H1 (cell line): ENCODE data around the gene RAB25. TPM values are rescaled to one million over a fixed set of nuclear protein-coding genes. Genes with fewer than 3 reads are reported as not detected.

Source experiments
- CTCF ChIA-PET: fragments of 300-600 bp; sonication (Branson Sonifier 250); formaldehyde crosslinking; loops from one replicate; lab custom pipeline; 2021; ENCODE audit not compliant: partially characterized antibody; lab: Charles Lee
- POLR2A ChIA-PET: fragments of 300-600 bp; sonication (Branson Sonifier 250); formaldehyde crosslinking; loops from one replicate; lab custom pipeline; 2021; ENCODE audit warnings: inconsistent platforms; ENCODE audit not compliant: partially characterized antibody; lab: Charles Lee
- DNase-seq, 2 experiments: peaks; one replicate each; pipeline versions ENCODE4 v3.0.0 to v3.0.0-alpha.2; 2010 to 2022; ENCODE audit warnings: low spot score in 2 of 2, low read depth in 1 of 2, mixed read lengths in 1 of 2
- FAIRE-seq: peaks from 2 replicates; lab custom pipeline; 2011; peaks lifted over from hg19 to GRCh38; lab: Jason Lieb, UNC
- H2AFZ ChIP-seq: 2 replicates; pipeline ENCODE4 v1.8.1; 2012; ENCODE audit warnings: low read length, inconsistent platforms
- H2AK5ac ChIP-seq: 2 replicates; pipeline ENCODE4 v1.6.1; 2013; ENCODE audit warnings: low read depth, low read length
- H2BK120ac ChIP-seq: replicated peaks from 2 replicates; pipeline ENCODE3; 2013; ENCODE audit warnings: low read depth, low read length, inconsistent platforms
- H2BK12ac ChIP-seq: 2 replicates; pipeline ENCODE4 v1.6.1; 2013; ENCODE audit warnings: low read depth, low read length
- H2BK15ac ChIP-seq: 2 replicates; pipeline ENCODE4 v1.6.1; 2013; ENCODE audit warnings: low read length
- H2BK20ac ChIP-seq: 2 replicates; pipeline ENCODE4 v1.6.1; 2013; ENCODE audit warnings: low read length
- H2BK5ac ChIP-seq: 2 replicates; pipeline ENCODE4 v1.6.1; 2013; ENCODE audit warnings: low read depth, low read length
- H3K14ac ChIP-seq: 2 replicates; pipeline ENCODE4 v1.6.1; 2013; ENCODE audit warnings: inconsistent platforms; ENCODE audit not compliant: insufficient read length
- H3K18ac ChIP-seq: 2 replicates; pipeline ENCODE4 v1.6.1; 2013; ENCODE audit warnings: low read length; ENCODE audit errors: extremely low read depth
- H3K23ac ChIP-seq: 2 replicates; pipeline ENCODE4 v1.6.1; 2013; ENCODE audit warnings: inconsistent platforms; ENCODE audit not compliant: insufficient read length
- H3K23me2 ChIP-seq: 2 replicates; pipeline ENCODE4 v1.6.1; 2013; ENCODE audit warnings: low read depth, low read length
- H3K27ac ChIP-seq: 2 replicates; pipeline ENCODE4 v1.6.1; 2011; ENCODE audit warnings: low read depth, low read length, inconsistent platforms
- H3K27me3 ChIP-seq, 4 experiments: replicated peaks in 1 of 4; 1 replicate in 1 of 4; 2 replicates in 3 of 4; pipeline versions ENCODE4 v1.6.1 to v1.8.1; 2011 to 2013; ENCODE audit warnings: low read length in 3 of 4, mild to moderate bottlenecking in 3 of 4, inconsistent platforms in 2 of 4, mixed read lengths in 2 of 4, moderate library complexity in 1 of 4; ENCODE audit not compliant: control insufficient read depth in 3 of 4, insufficient read depth in 3 of 4; ENCODE audit errors: extremely low read depth in 1 of 4
- H3K36me3 ChIP-seq, 4 experiments: 2 replicates each; pipeline versions ENCODE4 v1.6.1 to v1.8.1; 2011 to 2013; ENCODE audit warnings: mild to moderate bottlenecking in 4 of 4, low read length in 3 of 4, moderate library complexity in 2 of 4, control low read depth in 1 of 4, inconsistent platforms in 1 of 4; ENCODE audit not compliant: insufficient read depth in 4 of 4, control insufficient read depth in 2 of 4
- H3K4ac ChIP-seq: replicated peaks from 2 replicates; pipeline ENCODE3; 2013; ENCODE audit warnings: low read length, low read depth, mixed read lengths, inconsistent platforms; ENCODE audit not compliant: insufficient read length
- H3K4me1 ChIP-seq, 4 experiments: replicated peaks in 1 of 4; 1 replicate in 1 of 4; 2 replicates in 3 of 4; pipeline versions ENCODE4 v1.6.1 to v1.8.1; 2011 to 2013; ENCODE audit warnings: low read length in 3 of 4, inconsistent platforms in 2 of 4, mixed read lengths in 1 of 4; ENCODE audit not compliant: insufficient read depth in 4 of 4, control insufficient read depth in 3 of 4
- H3K4me2 ChIP-seq, 2 experiments: 2 replicates each; pipeline versions ENCODE4 v1.6.1 to v1.8.1; 2011 to 2013; ENCODE audit warnings: low read depth in 2 of 2, low read length in 2 of 2, control low read depth in 1 of 2, inconsistent platforms in 1 of 2, mild to moderate bottlenecking in 1 of 2; ENCODE audit not compliant: insufficient read depth in 1 of 2
- H3K4me3 ChIP-seq, 4 experiments: fragments of 200-600, 300-600 bp in 1 of 4; sonication (generic), shearing (Covaris generic), sonication (Bioruptor Twin) in 1 of 4; 2 replicates each; pipeline versions ENCODE4 v1.5.1 to v1.8.1; 2011 to 2016; ENCODE audit warnings: low read length in 4 of 4, low read depth in 3 of 4, control low read depth in 2 of 4, inconsistent platforms in 2 of 4, mild to moderate bottlenecking in 2 of 4, mixed read lengths in 1 of 4, moderate library complexity in 1 of 4; ENCODE audit not compliant: insufficient read depth in 2 of 4; ENCODE audit errors: extremely low read depth in 1 of 4
- H3K56ac ChIP-seq: replicated peaks from 2 replicates; pipeline ENCODE3; 2013; ENCODE audit warnings: low read depth, mild to moderate bottlenecking, mixed read lengths, low read length, inconsistent platforms; ENCODE audit not compliant: insufficient read length
- H3K79me1 ChIP-seq: 2 replicates; pipeline ENCODE4 v1.6.1; 2013; ENCODE audit warnings: low read depth, low read length, control low read depth
- H3K79me2 ChIP-seq, 2 experiments: 2 replicates each; pipeline versions ENCODE4 v1.6.1 to v1.8.1; 2012 to 2013; ENCODE audit warnings: low read length in 2 of 2, mild to moderate bottlenecking in 2 of 2, inconsistent platforms in 1 of 2; ENCODE audit not compliant: insufficient read depth in 2 of 2, control insufficient read depth in 1 of 2
- H3K9ac ChIP-seq, 4 experiments: replicated peaks in 1 of 4; 1 replicate in 1 of 4; 2 replicates in 3 of 4; pipeline versions ENCODE4 v1.6.1 to v1.8.1; 2011 to 2013; ENCODE audit warnings: low read depth in 3 of 4, low read length in 3 of 4, control low read depth in 2 of 4, mild to moderate bottlenecking in 2 of 4, moderate library complexity in 2 of 4, inconsistent platforms in 1 of 4; ENCODE audit errors: extremely low read depth in 1 of 4
- H3K9me3 ChIP-seq, 2 experiments: 2 replicates each; pipeline versions ENCODE4 v1.6.1 to v1.8.1; 2012 to 2013; ENCODE audit warnings: mild to moderate bottlenecking in 2 of 2, moderate library complexity in 2 of 2, control low read depth in 1 of 2, inconsistent platforms in 1 of 2, low read depth in 1 of 2, low read length in 1 of 2, mixed read lengths in 1 of 2; ENCODE audit not compliant: insufficient read depth in 2 of 2
- H4K20me1 ChIP-seq, 2 experiments: replicated peaks in 1 of 2; 2 replicates each; pipeline versions ENCODE3 to v1.8.1; 2011 to 2013; ENCODE audit warnings: inconsistent platforms in 2 of 2, low read length in 2 of 2, mild to moderate bottlenecking in 1 of 2; ENCODE audit not compliant: insufficient read depth in 2 of 2, control insufficient read depth in 1 of 2
- H4K5ac ChIP-seq: 2 replicates; pipeline ENCODE4 v1.6.1; 2013; ENCODE audit warnings: low read length, low read depth, mixed read lengths, inconsistent platforms; ENCODE audit not compliant: insufficient read length
- H4K8ac ChIP-seq: 2 replicates; pipeline ENCODE4 v1.8.0; 2013; ENCODE audit warnings: mild to moderate bottlenecking, moderate library complexity, low read length, inconsistent platforms; ENCODE audit not compliant: insufficient read depth; ENCODE audit errors: extremely low read depth
- H4K91ac ChIP-seq: replicated peaks from 2 replicates; pipeline ENCODE3; 2013; ENCODE audit warnings: low read length, mixed read lengths, inconsistent platforms; ENCODE audit not compliant: insufficient read length
- CHD2 ChIP-seq: IDR thresholded peaks from 2 replicates; pipeline ENCODE4 v1.6.1; 2012; ENCODE audit warnings: low read length, improper control_type of control experiment
- RAD21 ChIP-seq, 2 experiments: IDR thresholded peaks in 1 of 2; conservative IDR thresholded peaks in 1 of 2; 2 replicates each; pipeline ENCODE4 v1.6.1; 2011; ENCODE audit warnings: low read depth in 2 of 2, low read length in 2 of 2, improper control_type of control experiment in 1 of 2, inconsistent platforms in 1 of 2, mild to moderate bottlenecking in 1 of 2, moderate library complexity in 1 of 2
- RXRA ChIP-seq: IDR thresholded peaks from 2 replicates; pipeline ENCODE4 v1.6.1; 2011; ENCODE audit warnings: low read depth, mild to moderate bottlenecking, low read length, moderate library complexity; ENCODE audit not compliant: insufficient read depth
- WGBS, 2 experiments: shearing (Covaris generic) in 1 of 2; methylation state at CpG; one replicate each; pipeline versions ENCODE4 v1.1.6 to v1.1.7; 2013 to 2015; ENCODE audit warnings: low lambda C conversion rate in 2 of 2, mixed read lengths in 2 of 2, inconsistent platforms in 1 of 2, low coverage in 1 of 2, missing lambda C conversion rate in 1 of 2; ENCODE audit not compliant: insufficient replicate concordance in 2 of 2, insufficient coverage in 1 of 2, insufficient read length in 1 of 2; ENCODE audit errors: extremely low coverage in 1 of 2, missing lambda C conversion rate in 1 of 2; 5-methylcytosine and 5-hydroxymethylcytosine counted together
- polyA plus RNA-seq, 7 experiments: library from polyadenylated mRNA; depleted of rRNA in 3 of 7; stranded (reverse) in 5 of 7; unstranded in 2 of 7; fragments of >200 nt in 5 of 7; fragments of 200-250 nt in 2 of 7; gene quantifications; 1 replicate in 5 of 7; 2 replicates in 1 of 7; 4 replicates in 1 of 7; pipeline versions ENCODE4 v1.2.1 to v1.2.3, GENCODE V29; 2011 to 2013; ENCODE audit warnings: missing spikeins in 2 of 7, mixed read lengths in 2 of 7
- total RNA-seq: library from RNA; stranded (reverse); fragmentation: NEBNext Ultra II Directional; extraction: Animal tissue kit (Norgen Biotek cat#: 25700); gene quantifications from 2 replicates; pipeline ENCODE4 v1.2.1, GENCODE V29; 2021
- TF ChIP-seq, protein P1 (sequence below): IDR thresholded peaks from 2 replicates; pipeline ENCODE4 v1.6.1; 2011; ENCODE audit warnings: low read depth, mild to moderate bottlenecking, low read length; ENCODE audit not compliant: insufficient read depth

The RAB25 gene
- total and polyA plus RNA-seq, 2 of the 8 experiments (the other 6 are each of a cell fraction or from before 2014, with no cell fraction given), result 34.8 to 98.2 TPM

DNA sequence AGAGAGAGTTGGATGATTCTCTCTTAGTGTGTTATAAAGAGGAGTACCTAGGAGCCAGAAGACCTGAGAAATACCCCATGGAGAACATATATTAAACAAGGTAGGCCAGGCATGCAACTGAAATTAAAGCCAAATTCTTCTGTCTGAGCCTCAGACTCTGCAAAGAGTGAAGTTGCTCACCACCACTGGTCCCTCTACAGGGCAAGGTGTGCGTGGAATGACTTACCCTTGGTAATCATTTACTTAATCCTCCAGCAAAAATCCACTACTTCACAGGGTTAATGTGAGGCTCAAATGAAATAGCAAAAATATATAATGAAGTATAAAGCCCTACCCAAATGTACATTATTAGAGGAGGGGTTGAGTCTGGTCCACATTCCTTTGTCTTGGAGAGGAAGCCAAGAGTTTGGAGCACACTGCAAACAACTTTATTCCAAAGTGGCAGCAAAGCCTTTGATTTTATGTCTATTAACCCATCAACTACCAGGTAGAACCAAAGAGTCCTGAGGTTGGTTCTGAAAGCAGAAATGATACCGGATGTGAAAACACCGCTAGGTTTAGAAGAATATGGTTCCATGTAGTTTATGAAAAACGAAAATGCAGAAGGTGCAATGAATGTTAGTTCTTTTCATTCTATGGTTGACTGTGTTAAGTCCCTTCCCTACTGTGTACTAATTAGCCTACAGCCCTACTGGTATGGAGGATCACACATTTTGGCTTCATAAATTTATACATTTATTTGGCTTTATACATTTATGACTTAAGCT, 48.7 kb upstream of the RAB25 start:
- Histone ChIP-seq H3K4ac (no peak overlapping the region), H2BK5ac (no peak overlapping the region), H3K79me2 (no peaks in the 10 kb centered on the region), H2AK5ac (no peak overlapping the region), H2BK12ac (no peak overlapping the region), H3K14ac (no peak overlapping the region), H2BK120ac (no peak overlapping the region), H3K23me2 (no peaks in the 10 kb centered on the region), H3K4me3 (no peak overlapping the region), H2BK20ac (no peak overlapping the region), H2AFZ (no peak overlapping the region), H3K56ac (no peak overlapping the region), H4K8ac (no peak overlapping the region), H3K4me1 (no peaks in the 10 kb centered on the region; a peak in 1 of 7 replicates), H4K5ac (no peak overlapping the region), H3K9me3 (no peaks in the 10 kb centered on the region), H3K18ac (no peak overlapping the region), H3K79me1 (no peaks in the 10 kb centered on the region), H4K20me1 (peaks cover 0 to 2% of the 10 kb centered on the region in 2 experiments), H3K27ac (no peak overlapping the region), H4K91ac (no peak overlapping the region), H3K4me2 (no peak overlapping the region), H3K23ac (no peak overlapping the region), H3K36me3 (peaks cover 24 to 66% (median 48%) of the 10 kb centered on the region in 4 experiments), H2BK15ac (no peak overlapping the region), H3K27me3 (no peaks in the 10 kb centered on the region), H3K9ac (no peak overlapping the region)
- TF ChIP-seq CHD2, result no peak
- no peak for TF ChIP-seq RXRA
- no peak for TF ChIP-seq RAD21 (IDR thresholded peaks at IDR 0.05 in 1 of 2, conservative IDR thresholded peaks at IDR 0.05 in 1 of 2; ENCODE audit: low read depth in 2 of 2, low read length in 2 of 2)
- TF ChIP-seq, protein P1, sequence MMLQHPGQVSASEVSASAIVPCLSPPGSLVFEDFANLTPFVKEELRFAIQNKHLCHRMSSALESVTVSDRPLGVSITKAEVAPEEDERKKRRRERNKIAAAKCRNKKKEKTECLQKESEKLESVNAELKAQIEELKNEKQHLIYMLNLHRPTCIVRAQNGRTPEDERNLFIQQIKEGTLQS, result no peak
- DNase-seq, result no peak
- CTCF ChIA-PET, result no interaction called here
- FAIRE-seq, result no peak
- 91% methylated on average over 4 of the region's 4 CpGs; no CpG with 5 or more reads in 1 of the 2 experiments for WGBS, 2 experiments
- POLR2A ChIA-PET, result interaction anchor here (1.0 to 1.8 kb wide), 2 partner anchors 28 to 54 kb away, joined by 3 to 5 read pairs; no protein-coding TSS in a partner anchor
